HG03139 (cell line): ENCODE measurements around the gene PRIMA1.

Experiments
- ATAC-seq: cut with Tn5 transposase; IDR thresholded peaks from one replicate; pipeline ENCODE4 v1.9.1; 2021; ENCODE audit not compliant: unreplicated experiment

Gene PRIMA1

DNA sequence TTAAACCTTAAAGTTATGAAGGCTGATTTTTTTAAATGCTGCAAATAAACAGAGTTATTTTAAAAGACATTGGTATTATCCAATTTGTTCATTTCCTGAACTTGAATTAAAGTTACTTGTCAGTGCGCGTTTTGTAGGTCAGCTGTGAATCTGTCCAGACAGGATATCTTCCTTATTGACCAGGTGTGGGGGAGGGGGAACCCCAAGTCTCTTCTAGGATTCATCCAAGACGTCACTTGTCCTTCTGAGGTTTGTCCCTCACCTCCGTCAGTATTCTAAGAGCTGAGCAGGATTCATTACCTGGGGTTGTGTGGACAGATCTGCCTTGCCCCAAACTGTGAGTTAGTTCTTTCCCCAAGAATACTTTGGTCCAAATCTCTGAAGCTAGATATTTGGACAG is 8.8 kb upstream of the PRIMA1 start:
- ATAC-seq, result no peak

DNA sequence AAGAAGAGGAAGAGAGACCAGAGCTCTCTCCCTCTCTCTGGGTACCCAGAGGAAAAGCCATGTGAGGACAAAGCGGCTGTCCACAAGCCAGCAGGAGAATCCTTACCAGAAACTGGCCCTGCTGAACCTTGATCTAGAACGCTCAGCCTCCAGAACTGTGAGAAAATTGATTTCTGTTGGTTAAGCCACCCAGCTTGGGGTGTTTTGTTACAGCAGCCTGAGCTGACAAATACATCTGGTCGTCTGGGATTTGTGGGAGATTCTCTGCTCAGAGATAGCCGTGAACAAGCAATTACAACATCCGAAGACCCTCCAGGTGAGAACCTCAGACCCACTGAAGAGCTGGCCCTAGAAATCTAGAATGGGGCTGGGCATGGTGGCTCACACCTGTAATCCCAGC is 6.5 kb upstream of the PRIMA1 start:
- ATAC-seq, result no peak

DNA sequence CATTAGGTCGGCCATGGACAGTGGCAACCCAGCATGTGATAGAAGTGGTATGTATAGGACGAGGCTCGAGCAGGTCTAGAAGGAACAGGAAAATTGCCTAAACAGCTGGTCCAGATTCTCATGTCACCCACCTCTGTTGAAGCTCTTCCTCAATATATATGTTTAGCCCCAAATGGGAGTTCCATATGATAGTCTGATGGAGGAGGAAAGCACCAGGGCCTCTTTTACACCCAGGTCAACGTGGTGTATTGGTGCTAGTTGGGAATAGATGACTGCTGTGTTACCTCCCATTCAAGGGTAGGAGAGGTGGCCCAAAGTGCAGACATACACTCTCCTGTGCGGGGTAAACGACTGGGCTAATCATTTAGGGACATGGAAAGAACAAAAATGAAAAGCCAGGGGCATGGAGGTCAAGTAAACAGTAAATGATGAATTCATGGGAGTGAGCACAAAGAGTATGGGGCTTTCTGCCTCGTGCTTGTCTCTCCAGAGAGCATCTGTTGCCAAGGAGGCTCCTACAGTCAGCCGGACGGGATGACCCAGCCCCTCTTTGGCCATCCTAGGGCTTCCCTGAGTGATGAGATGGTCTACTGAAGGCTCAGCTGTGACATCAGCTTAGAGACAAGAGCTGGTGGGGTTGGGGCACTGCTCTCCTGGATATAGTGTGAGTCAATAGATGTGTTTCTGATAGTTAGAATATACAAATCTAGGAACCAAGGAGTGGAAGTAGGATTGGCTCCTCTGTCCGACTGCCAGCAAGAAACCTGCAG is 5.5 kb upstream of the PRIMA1 start:
- no peak for ATAC-seq

DNA sequence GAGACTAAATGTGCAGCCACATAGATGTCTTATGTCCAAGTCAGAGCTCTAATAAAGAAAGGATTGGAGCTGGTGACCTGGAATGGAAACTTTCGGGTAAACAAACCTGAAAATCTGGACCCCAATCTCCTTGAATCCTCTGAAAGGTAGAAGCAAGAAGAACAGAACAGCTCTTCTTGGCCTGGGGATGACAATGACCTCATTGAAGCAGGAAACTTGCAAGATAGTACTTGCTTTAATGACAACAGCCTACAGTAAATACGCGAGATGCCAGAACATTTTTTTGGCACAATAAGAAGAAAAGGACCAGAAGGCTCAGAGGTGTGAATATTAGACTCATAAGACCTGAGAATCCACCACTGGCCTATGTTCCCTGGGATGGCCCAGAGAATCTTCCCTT is 4.1 kb upstream of the PRIMA1 start:
- no peak for ATAC-seq

DNA sequence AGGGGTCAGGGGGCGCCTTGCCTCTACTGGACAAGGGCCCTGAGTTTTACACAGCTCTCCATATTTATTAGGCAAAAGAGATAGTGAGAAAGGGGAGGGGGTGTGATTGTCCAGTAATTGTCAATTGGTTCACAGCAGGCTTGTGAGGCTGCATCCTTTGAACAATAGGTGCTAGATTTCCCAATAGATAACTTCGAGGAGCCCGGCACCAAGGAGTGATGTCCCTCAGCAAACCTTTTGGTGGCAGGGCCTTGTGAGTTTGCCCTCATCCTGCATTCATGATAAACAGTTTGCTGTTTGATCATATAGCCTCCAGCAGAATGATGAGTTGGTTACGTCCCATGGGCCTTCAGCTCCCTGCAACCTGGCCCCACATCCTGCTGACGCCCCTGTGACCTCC is 2.7 kb upstream of the PRIMA1 start:
- no peak for ATAC-seq

DNA sequence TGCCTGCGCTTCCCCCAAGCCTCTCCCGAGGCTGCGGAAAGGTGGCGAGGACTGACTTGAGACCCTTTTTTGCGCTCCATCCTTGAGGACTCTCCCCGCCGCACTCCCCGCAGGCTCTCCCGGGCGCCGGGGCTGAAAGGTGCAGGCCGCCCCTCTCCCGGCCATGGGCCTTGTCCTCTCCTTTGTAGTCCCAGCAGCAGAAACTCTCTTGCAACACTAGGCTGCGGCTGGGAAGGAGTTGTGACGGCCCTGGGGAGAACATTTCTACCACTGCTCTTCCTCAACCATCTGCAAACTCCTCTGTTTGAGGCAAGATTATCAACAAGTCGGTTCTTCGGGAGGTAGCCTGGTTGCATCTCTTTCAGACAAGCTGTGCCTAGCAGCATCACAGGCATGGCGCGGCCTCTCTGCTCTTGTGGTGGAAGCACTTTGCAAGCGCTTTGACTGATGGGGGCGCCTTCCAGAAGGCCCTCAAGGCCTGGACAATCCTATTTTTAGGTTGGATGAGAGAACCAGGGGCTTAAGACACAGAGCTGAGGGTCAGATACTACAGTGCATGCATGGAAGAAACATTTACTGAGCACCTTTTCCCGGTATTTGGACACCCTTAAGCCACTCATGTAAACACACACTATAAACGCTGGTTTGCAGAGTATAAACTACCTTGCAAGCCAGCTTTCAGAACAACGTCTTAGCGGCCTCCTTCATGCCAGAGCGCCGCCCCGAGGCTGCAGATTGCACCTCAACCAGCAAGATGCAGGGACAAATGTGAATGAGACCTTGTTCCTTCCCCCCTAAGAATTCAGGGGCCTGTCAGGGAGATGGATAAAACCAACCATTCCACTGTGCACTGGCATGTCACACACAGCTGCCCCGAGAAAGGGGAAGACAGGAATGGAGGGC is 1.2 kb upstream of the PRIMA1 start:
- no peak for ATAC-seq

DNA sequence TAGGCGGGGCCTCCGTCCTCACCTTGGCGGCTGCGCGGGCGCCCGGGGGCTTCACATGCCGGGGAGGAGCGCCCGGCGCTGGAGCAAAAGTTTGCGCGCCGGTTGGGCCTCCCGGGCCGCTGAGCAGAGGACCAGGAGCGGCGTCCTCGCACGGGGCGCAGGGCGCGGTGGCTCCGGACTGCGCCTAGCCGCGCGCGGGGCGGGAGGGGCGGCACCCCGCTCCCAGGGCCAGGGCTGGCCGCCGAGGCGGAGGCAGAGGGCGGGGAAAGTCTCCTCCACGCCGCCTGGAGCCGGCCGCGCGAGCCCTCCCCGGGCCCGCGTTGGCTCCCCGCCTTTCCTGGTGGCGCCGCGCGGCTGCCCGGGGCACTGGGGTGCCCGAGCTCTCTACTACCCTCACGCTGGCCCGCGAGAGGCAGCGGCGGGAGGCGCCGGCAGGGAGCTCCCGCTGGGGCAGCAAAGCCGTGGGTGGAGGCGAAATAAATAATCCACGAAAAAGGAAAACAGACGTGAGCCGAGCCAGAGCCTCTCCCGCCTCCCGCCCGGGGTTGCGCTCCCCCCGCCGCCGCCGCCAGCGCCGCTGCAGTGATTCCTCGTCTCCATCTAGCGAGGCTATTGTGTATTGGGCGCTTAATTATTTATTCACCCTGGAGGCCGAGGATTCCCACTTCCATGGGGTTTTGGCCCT is 400 bp upstream of the PRIMA1 start:
- ATAC-seq, result no peak

DNA sequence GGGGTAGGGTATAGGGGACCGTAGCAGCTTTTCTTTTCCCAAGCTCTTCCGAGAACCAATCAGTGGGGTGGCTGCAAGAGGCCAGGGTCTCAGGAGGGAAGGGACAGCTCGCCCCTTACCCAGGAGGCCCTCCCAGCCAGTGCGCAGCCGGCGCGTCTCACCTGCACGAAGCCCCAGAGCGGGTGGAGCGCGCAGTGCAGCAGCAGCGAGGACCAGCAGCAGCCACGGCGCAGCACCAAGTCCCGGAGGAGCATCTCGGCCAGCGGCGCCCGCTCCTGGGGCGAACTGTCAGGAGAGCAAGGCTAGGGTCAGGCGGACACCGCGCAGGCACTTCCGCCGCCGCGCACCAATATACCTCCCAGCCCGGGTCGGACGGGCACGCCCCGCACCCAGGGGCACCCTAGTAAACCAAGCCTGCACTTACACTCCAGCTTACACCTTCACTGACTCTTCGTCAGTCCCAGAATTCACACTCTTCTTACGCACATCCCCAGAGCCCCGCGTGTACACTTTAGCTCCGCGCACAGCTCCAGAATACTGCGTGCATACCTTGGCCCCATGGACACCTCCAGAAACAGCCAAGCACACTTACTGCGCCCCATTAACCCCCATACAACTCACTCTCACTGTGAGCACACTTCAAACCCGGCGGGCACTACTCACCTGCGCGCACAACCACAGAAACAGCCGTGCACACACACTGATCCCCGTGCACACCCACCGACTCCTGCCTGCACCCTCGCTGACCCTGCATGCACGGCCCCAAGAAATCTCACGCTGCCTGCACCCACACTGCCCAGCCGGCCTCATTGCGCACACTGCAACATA is 606 bp downstream of the PRIMA1 start:
- no peak for ATAC-seq

DNA sequence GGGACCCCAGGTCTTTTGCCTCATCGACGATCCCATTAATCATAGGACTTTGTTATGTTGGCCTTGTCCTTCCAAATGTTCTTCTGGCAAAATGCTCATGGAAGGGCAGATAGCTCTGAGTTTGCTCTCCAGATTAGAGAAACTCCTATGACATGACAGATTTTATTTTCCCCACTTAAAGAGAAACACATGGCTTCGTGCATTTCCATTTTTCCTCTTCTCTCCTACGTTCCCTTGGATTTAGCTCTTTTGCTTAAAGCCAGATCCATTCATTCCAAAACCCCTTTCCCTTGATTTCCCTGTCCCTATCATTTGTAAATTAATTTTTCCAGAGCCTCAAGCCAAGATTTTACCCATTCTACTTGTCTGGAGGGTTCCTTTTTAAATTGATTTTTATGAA is 2.9 kb downstream of the PRIMA1 start:
- no peak for ATAC-seq

DNA sequence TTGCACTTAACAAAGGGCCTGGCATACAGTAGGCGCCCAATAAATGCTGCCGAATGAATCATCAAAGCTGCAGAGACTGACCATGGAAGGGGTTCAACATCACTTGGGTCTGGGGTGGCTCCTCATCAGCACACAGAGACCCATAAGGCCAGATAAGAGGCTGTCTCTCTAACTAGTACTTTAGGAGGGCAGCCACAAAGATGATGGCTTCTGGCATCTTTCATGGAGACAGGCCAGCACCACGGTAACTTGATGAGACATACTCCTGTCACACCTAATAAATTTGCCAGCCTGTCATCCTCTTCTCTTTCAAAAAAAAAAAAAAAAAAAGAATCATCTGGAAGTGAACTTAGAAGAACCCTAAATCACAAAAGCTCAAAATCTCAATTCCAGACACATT is 3.4 kb downstream of the PRIMA1 start:
- ATAC-seq, result no peak

DNA sequence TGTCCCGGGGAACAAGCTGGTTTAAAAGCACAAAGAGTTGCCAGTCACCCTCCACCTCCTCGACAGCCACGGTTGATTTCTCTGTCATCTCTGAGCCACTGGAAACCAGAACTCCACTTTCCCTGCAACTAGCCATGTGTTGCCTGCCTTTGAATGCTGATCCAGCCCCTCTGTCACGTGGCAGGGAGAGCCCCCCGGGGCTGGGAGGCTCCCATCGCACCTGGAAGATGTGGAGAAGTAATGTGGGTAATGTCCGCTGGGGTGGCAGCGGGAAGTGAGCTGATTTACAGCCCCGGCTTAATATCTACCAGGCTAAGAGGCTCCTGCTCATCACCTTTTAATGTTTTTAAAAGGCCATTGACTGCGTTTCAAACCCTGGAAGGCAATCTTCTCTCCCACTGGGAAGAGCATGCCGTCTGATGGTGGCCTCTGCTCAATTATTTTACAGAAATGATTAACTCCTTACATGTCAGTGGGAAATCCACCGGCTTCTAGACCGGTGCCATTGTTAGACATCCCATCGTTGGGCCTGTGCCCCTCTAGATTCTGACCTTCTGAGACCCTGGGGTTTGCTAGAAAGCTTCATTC is 7.4 kb downstream of the PRIMA1 start:
- ATAC-seq, result no peak

DNA sequence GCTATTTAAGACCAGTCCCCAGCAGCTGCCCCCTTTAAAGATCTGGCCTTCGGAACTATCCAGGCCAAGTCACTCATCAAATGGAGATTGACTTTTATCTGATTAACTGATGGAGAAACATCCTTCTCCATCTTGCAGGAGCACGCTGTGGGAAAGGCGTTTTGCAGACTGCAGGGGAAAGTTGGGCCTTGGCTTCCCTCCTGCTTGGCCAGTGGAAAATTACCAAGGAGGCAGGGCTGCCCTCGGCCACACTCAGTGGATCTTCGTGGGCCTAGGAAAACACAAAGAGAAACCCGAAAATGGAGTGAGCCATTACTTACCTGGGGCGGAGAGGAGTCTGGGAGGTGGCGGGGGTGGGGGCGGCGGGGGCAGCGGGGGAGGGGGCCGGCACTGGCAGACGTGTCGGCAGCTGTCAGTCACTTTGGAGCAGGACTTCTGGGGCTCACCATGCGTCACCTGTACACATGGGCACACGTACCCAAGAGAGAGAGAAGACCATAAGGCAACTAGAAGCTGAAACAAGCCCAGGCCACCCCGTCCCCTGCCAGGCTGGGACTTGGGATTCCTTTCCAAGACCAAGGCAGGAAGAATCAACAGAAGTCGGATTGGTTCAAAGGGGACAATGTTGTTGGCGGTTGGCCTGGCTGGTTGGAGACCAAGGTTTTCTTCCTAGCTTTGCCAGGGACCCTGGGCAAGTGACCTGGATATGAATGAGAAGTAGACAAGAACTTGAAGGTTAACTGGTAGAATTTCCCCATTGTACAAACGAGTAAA is 9.2 kb downstream of the PRIMA1 start:
- no peak for ATAC-seq

DNA sequence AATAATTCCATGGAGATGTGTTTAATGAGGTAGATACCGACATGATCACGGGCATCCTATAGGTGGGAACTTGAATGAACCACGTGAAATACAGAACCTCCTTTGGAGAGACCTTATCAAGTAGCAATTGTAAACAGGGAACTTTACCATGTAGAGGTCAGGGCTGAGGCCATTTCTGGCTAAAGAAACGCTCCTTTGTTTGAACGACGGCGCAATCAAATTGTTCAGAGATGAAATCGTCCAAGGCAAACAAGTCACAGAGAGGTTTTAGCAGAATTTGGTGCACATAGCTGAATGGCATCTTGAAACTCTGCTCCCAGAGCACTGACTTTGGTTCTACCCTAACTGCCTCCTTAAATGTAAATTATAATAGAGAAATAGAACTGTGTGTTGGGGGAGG is 9.8 kb downstream of the PRIMA1 start:
- ATAC-seq, result no peak

DNA sequence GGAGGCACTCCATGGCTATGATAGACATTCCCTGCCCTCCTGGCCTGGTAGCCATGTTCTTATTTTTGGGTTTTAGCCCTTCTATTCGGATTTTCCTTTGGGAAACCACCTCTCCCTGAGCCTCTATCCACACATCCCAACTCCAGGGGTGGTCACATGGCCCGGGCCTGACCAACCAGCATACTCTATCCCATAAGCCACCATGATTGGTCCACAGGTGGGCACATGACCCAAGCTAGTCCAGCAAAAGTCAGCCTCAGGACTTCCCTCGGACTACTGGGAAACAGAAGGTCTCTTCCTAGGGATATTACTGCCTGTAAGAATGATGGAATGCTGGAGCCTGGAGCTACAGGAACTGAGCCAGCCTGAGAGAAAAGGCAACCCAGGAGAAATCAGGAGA is 12.5 kb downstream of the PRIMA1 start:
- no peak for ATAC-seq

DNA sequence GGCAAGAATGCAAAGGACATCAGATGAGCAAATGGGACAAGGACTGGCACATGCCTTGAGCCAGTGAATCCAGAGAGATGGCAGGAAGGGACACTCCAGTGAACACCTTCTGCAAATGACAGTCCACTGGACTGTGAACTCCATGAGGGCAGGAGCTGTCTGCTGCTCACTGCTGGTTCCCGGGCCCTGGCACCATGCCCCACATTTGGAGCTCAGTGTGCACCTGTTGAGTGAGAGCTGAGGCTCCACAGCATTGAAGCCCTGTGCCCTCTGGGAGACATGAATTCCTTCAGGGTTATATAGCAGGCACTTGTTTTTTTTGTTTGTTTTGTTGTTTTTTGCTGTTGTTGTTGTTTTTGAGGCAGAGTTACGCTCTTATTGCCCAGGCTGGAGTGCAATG is 13.1 kb downstream of the PRIMA1 start:
- no peak for ATAC-seq

DNA sequence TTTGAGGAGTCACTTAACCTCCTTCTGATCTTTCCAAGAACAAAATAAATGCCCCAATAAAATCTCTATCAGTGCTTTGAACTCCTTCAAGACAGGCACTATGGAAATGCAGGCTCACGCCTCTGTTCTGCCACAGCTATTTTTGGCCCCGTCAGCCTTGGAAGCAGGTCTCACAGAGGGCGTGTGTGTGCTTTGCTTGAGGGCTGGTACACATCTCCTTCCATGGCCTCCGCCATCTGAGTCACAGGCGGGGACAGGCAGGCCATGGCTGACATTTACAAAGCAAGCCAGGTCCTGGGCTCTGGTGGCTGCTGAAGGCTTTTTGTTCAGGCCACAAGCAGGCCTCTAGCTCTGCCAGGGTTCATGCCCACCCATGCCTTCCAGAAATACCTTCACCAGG is 16.0 kb downstream of the PRIMA1 start:
- ATAC-seq, result no peak

DNA sequence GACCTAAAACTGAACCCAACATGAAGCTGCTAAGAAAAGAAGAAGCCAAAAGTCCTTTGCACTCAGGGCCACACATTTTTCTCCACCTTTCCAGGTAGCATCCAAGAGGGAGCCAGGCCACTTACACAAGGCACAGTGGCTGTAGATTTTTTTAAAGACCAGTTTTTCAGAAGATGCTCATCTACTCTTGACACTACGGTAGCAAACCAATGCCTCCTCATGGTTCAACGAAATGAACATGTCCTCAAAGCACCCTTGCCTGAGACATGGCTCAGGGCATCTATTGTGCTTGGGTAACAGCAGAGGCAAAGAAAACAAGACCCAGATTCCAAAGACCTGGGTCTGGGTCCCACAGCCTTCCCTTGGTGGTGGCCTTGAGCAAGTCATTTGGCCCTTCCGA is 22.3 kb downstream of the PRIMA1 start:
- ATAC-seq, result no peak

DNA sequence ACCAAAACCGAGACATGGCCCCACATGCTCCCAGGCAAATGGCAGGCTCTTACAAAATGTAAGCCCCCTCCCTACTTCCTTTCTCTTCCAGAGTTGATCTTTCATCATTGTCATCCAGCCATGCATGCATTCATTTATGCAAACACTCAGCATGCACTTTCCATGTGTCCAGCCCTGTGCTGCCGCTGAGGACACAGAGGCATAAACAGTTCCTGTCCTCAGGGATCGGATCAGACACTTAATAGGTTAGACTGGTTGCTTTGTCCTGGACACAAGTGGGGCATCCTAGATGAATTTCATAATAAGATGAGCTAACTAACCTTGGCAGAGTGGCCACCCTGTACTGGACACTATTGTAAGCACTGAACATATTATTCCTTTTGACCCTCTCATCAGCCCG is 23.1 kb downstream of the PRIMA1 start:
- ATAC-seq, result no peak

DNA sequence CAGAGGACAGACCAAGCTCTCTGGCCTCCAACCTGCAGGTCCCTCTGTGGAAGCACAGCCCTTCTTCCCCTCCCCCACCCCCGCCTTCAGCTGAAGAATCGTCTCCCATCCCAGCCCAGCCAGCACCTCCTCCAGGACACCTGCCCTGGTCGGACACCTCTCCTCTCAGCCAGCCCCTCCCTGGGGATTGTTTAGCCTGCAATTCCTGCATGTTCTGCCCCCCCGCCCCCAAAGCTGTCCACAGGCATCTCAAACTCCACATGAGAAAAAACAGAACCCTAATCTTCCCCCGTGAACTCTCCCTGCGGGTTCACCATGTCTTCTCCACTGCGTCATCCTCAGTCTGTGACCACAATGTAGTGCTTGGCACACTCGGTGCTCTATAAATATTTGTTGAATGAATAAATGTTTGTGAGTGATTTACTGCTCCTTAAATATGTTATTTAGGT is 24.1 kb downstream of the PRIMA1 start:
- ATAC-seq, result no peak
